Lower leg skin (tissue), 3 donors: ENCODE data around the gene IL1R2.

Experiments
- CTCF ChIP-seq, 3 donors: fragments of 450-650 bp; IDR thresholded peaks; one replicate each; pipeline ENCODE4 v1.5.1; 2016; ENCODE audit warnings: antibody characterized with exemption in 3 of 3, mild to moderate bottlenecking in 3 of 3, moderate library complexity in 2 of 3
- POLR2A ChIP-seq, 2 donors: fragments of 450-650 bp; IDR thresholded peaks; one replicate each; pipeline ENCODE4 v1.6.1; 2016 to 2017; ENCODE audit warnings: antibody characterized with exemption in 2 of 2, mild to moderate bottlenecking in 1 of 2, moderate library complexity in 1 of 2

- peak in 2 of 3 donors; percentile 74 to 97 for TF ChIP-seq CTCF (IDR thresholded peaks at IDR 0.05)
- no peak for TF ChIP-seq POLR2A (IDR thresholded peaks at IDR 0.05)
These were observed 28.9 kb downstream of the IL1R2 start for GRCh38 chr2:102020596-102021170.
